HepG2 (cell line): ENCODE data around the gene EFEMP2. TPM values are rescaled to one million over a fixed set of nuclear protein-coding genes. Genes with fewer than 3 reads are reported as not detected.

Experiments used
- ARHGAP35 ChIP-seq: sonication (generic); formaldehyde crosslinking; IDR thresholded peaks from 2 replicates; pipeline ENCODE4 v1.9.0; 2022; ENCODE audit warnings: mild to moderate bottlenecking, inconsistent platforms, moderate library complexity, missing genetic modification reagents, borderline replicate concordance
- ARNTL ChIP-seq: sonication (generic); formaldehyde crosslinking; IDR thresholded peaks from 2 replicates; pipeline ENCODE4 v1.4.0; 2020; ENCODE audit warnings: mild to moderate bottlenecking, missing genetic modification reagents
- ASH2L ChIP-seq: fragments of 300-600, 200-600 bp; sonication (generic); IDR thresholded peaks from 2 replicates; pipeline ENCODE4 v1.7.0; 2017; ENCODE audit warnings: low read depth, mild to moderate bottlenecking, moderate library complexity, mixed read lengths, low read length; ENCODE audit not compliant: insufficient read length
- BRD4 ChIP-seq: sonication (generic); formaldehyde crosslinking; IDR thresholded peaks from 2 replicates; pipeline ENCODE4 v1.4.0; 2020; ENCODE audit warnings: missing genetic modification reagents
- CEBPG ChIP-seq: IDR thresholded peaks from 2 replicates; pipeline ENCODE4 v1.6.1; 2016
- HCFC1 ChIP-seq: fragments of 150-350 bp; IDR thresholded peaks from 2 replicates; pipeline ENCODE4 v1.6.1; 2014; ENCODE audit warnings: low read depth, low read length
- HOXA5 ChIP-seq: sonication (generic); formaldehyde crosslinking; IDR thresholded peaks from 2 replicates; pipeline ENCODE4 v1.4.0; 2020; ENCODE audit warnings: missing genetic modification reagents
- IKZF4 ChIP-seq: sonication (generic); formaldehyde crosslinking; IDR thresholded peaks from 2 replicates; pipeline ENCODE4 v1.5.1; 2020; ENCODE audit warnings: borderline replicate concordance, mild to moderate bottlenecking, low read depth, missing genetic modification reagents; ENCODE audit errors: not compliant biosample characterization
- IRF2 ChIP-seq: IDR thresholded peaks from 2 replicates; pipeline ENCODE4 v1.6.1; 2018; ENCODE audit warnings: missing genetic modification reagents, missing compliant biosample characterization
- KAT2B ChIP-seq: fragments of 150-350 bp; IDR thresholded peaks from 2 replicates; pipeline ENCODE4 v1.6.1; 2014; ENCODE audit warnings: low read depth, low read length, borderline replicate concordance
- KLF6 ChIP-seq: IDR thresholded peaks from 2 replicates; pipeline ENCODE4 v1.8.0; 2016; ENCODE audit warnings: missing biosample characterization, missing genetic modification reagents
- MED1 ChIP-seq: sonication (generic); formaldehyde crosslinking; IDR thresholded peaks from 2 replicates; pipeline ENCODE4 v1.4.0; 2020; ENCODE audit warnings: missing genetic modification reagents
- POGZ ChIP-seq: sonication (generic); formaldehyde crosslinking; IDR thresholded peaks from 2 replicates; pipeline ENCODE4 v1.4.0; 2020; ENCODE audit warnings: mild to moderate bottlenecking, missing genetic modification reagents
- RELA ChIP-seq: sonication (generic); formaldehyde crosslinking; IDR thresholded peaks from 2 replicates; pipeline ENCODE4 v1.4.0; 2020; ENCODE audit warnings: missing genetic modification reagents
- SOX5 ChIP-seq: IDR thresholded peaks from 2 replicates; pipeline ENCODE4 v1.6.1; 2016; ENCODE audit warnings: borderline replicate concordance
- STAT5B ChIP-seq: sonication (generic); formaldehyde crosslinking; IDR thresholded peaks from 2 replicates; pipeline ENCODE4 v1.4.0; 2020; ENCODE audit warnings: missing genetic modification reagents
- TBX2 ChIP-seq: sonication (generic); formaldehyde crosslinking; IDR thresholded peaks from 2 replicates; pipeline ENCODE4 v1.5.0; 2020; ENCODE audit warnings: missing genetic modification reagents, mild to moderate bottlenecking, borderline replicate concordance
- TCF7L2 ChIP-seq: IDR thresholded peaks from 2 replicates; pipeline ENCODE4 v1.6.1; 2011; ENCODE audit warnings: mild to moderate bottlenecking, low read depth, low read length, moderate library complexity
- ZFAT ChIP-seq: sonication (generic); formaldehyde crosslinking; conservative IDR thresholded peaks from 2 replicates; pipeline ENCODE4 v1.8.1; 2023; ENCODE audit warnings: missing genetic modification reagents, inconsistent platforms
- ZNF430 ChIP-seq: sonication (generic); formaldehyde crosslinking; IDR thresholded peaks from 2 replicates; pipeline ENCODE4 v1.9.0; 2021; ENCODE audit warnings: mild to moderate bottlenecking, missing genetic modification reagents
- ZNF557 ChIP-seq: sonication (generic); formaldehyde crosslinking; IDR thresholded peaks from 2 replicates; pipeline ENCODE4 v1.4.0; 2020; ENCODE audit warnings: missing genetic modification reagents
- ZNF589 ChIP-seq: sonication (generic); formaldehyde crosslinking; conservative IDR thresholded peaks from 2 replicates; pipeline ENCODE4 v1.8.0; 2022; ENCODE audit warnings: mild to moderate bottlenecking, moderate library complexity, missing genetic modification reagents
- ZNF678 ChIP-seq: sonication (generic); formaldehyde crosslinking; IDR thresholded peaks from 2 replicates; pipeline ENCODE4 v1.4.0; 2020; ENCODE audit warnings: mild to moderate bottlenecking, missing genetic modification reagents
- ZNF879 ChIP-seq: sonication (generic); formaldehyde crosslinking; IDR thresholded peaks from 2 replicates; pipeline ENCODE4 v1.8.1; 2023; ENCODE audit warnings: missing genetic modification reagents
- polyA plus RNA-seq, 8 experiments: library from polyadenylated mRNA; depleted of rRNA in 3 of 8; stranded (reverse) in 7 of 8; unstranded in 1 of 8; fragments of >200 nt; fragmentation: Illumina TruSeq in 4 of 8; extraction: Trizol in 4 of 8; gene quantifications; 2 replicates each; pipeline versions ENCODE4 v1.2.1 to v1.2.3, GENCODE V29; 2011 to 2016; ENCODE audit warnings: low read depth in 4 of 8, missing spikeins in 1 of 8, mixed read lengths in 1 of 8; ENCODE audit not compliant: insufficient read depth in 1 of 8
- total RNA-seq, 5 experiments: library from RNA; depleted of rRNA; stranded (reverse); fragments of >200 nt; fragmentation: Illumina TruSeq; extraction: Trizol; gene quantifications; 2 replicates each; pipeline ENCODE4 v1.2.3, GENCODE V29; 2016; ENCODE audit warnings: low read depth in 1 of 5
- TF ChIP-seq, protein P1 (sequence below): sonication (generic); formaldehyde crosslinking; IDR thresholded peaks from 2 replicates; pipeline ENCODE4 v1.5.1; 2020; ENCODE audit warnings: mild to moderate bottlenecking, missing genetic modification reagents, moderate library complexity
- TF ChIP-seq, protein P2 (sequence below): sonication (generic); formaldehyde crosslinking; IDR thresholded peaks from 2 replicates; pipeline ENCODE4 v1.5.0; 2020; ENCODE audit warnings: missing genetic modification reagents, mild to moderate bottlenecking, borderline replicate concordance

EFEMP2 gene
- total and polyA plus RNA-seq, 2 of the 13 experiments (the other 11 are each of a cell fraction or from before 2014, with no cell fraction given), result 7.4 to 29.7 TPM

- TF ChIP-seq ZNF879 (CRISPR knock-in tag), result no peak; the same call in none of the 2 replicates
- TF ChIP-seq ASH2L, result no peak
- peak; percentile 15; the same call in 1 of the 2 replicates for TF ChIP-seq ZNF430 (CRISPR knock-in tag)
- no peak for TF ChIP-seq IRF2
- no peak for TF ChIP-seq TCF7L2
- TF ChIP-seq SOX5 (CRISPR knock-in tag), result no peak
- TF ChIP-seq, protein P1, sequence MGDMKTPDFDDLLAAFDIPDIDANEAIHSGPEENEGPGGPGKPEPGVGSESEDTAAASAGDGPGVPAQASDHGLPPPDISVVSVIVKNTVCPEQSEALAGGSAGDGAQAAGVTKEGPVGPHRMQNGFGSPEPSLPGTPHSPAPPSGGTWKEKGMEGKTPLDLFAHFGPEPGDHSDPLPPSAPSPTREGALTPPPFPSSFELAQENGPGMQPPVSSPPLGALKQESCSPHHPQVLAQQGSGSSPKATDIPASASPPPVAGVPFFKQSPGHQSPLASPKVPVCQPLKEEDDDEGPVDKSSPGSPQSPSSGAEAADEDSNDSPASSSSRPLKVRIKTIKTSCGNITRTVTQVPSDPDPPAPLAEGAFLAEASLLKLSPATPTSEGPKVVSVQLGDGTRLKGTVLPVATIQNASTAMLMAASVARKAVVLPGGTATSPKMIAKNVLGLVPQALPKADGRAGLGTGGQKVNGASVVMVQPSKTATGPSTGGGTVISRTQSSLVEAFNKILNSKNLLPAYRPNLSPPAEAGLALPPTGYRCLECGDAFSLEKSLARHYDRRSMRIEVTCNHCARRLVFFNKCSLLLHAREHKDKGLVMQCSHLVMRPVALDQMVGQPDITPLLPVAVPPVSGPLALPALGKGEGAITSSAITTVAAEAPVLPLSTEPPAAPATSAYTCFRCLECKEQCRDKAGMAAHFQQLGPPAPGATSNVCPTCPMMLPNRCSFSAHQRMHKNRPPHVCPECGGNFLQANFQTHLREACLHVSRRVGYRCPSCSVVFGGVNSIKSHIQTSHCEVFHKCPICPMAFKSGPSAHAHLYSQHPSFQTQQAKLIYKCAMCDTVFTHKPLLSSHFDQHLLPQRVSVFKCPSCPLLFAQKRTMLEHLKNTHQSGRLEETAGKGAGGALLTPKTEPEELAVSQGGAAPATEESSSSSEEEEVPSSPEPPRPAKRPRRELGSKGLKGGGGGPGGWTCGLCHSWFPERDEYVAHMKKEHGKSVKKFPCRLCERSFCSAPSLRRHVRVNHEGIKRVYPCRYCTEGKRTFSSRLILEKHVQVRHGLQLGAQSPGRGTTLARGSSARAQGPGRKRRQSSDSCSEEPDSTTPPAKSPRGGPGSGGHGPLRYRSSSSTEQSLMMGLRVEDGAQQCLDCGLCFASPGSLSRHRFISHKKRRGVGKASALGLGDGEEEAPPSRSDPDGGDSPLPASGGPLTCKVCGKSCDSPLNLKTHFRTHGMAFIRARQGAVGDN (CRISPR knock-in tag), result peak; percentile 61
- no peak for TF ChIP-seq KAT2B
- no peak for TF ChIP-seq ZNF557 (CRISPR knock-in tag)
- TF ChIP-seq ZNF589, result no peak
- no peak for TF ChIP-seq HOXA5 (CRISPR knock-in tag)
- TF ChIP-seq STAT5B (CRISPR knock-in tag), result 0 out of 2 replicates have a peak, but pooled peaks have one; percentile 2
- TF ChIP-seq ZNF678, result no peak
- no peak for TF ChIP-seq ARNTL
- no peak for TF ChIP-seq HCFC1
- 0 out of 2 replicates have a peak, but pooled peaks have one; percentile 55 for TF ChIP-seq BRD4 (CRISPR knock-in tag)
- no peak; the same call in 1 of the 2 replicates for TF ChIP-seq ARHGAP35 (CRISPR knock-in tag)
- TF ChIP-seq MED1 (CRISPR knock-in tag), result no peak
- no peak for TF ChIP-seq CEBPG
- TF ChIP-seq IKZF4 (CRISPR knock-in tag), result no peak
- 0 out of 2 replicates have a peak, but pooled peaks have one; percentile 46 for TF ChIP-seq ZFAT
- TF ChIP-seq TBX2 (CRISPR knock-in tag), result peak; percentile 42; the same call in 1 of the 2 replicates
- TF ChIP-seq, protein P2, sequence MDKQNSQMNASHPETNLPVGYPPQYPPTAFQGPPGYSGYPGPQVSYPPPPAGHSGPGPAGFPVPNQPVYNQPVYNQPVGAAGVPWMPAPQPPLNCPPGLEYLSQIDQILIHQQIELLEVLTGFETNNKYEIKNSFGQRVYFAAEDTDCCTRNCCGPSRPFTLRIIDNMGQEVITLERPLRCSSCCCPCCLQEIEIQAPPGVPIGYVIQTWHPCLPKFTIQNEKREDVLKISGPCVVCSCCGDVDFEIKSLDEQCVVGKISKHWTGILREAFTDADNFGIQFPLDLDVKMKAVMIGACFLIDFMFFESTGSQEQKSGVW (CRISPR knock-in tag), result no peak
- TF ChIP-seq KLF6 (CRISPR knock-in tag), result no peak
- TF ChIP-seq POGZ (CRISPR knock-in tag), result no peak
- TF ChIP-seq RELA (CRISPR knock-in tag), result no peak
These were observed 15.1 kb downstream of the EFEMP2 start (continued) for GRCh38 chr11:65857500-65857852.
